ENCODE results near the gene LDLRAD2. TPM values are rescaled to one million over a fixed set of nuclear protein-coding genes. Genes with fewer than 3 reads are reported as not detected.

Gene LDLRAD2
- total and polyA plus RNA-seq, 9 of the 15 experiments (the other 6 are each of a cell fraction or from before 2014, with no cell fraction given): 0.45 to 0.48 TPM; not detected in 7

DNA sequence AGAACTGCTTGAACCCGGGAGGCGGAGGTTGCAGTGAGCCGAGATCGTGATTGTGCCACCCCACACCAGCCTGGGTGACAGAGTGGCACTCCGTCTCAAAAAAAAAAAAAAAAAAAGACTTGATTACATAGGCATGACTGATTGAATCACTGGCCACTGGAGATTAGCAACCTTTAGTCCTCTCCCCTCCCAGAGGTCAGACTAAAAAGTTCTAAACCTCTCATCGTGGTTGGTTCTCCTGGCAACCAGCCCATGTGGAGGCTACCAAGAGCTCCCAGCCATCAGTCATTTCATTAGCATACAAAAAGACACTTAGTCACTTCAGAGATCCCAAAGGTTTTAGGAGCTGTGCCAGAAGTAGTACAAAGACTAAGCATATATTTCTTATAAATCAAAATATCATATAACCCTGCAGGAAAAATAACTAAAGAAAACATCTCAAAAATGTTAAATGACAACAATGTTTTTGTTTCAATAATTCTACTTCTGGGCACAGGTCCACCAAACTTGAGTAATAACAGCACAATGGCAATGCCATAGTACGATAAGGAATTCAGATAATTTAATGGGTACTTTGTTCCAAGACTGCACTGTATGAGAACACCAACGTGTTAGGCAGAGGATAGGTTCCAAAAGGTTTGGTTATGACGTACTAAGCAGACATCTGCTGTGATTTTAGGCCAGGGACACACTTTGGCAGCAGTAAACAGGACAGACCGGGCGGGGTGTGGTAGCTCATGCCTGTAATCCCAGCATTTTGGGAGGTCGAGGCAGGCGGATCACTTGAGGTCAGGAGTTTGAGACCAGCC lies 47.2 kb upstream of the LDLRAD2 start (continued):
- TF ChIP-seq, protein P1, sequence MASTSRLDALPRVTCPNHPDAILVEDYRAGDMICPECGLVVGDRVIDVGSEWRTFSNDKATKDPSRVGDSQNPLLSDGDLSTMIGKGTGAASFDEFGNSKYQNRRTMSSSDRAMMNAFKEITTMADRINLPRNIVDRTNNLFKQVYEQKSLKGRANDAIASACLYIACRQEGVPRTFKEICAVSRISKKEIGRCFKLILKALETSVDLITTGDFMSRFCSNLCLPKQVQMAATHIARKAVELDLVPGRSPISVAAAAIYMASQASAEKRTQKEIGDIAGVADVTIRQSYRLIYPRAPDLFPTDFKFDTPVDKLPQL (IDR thresholded peaks at IDR 0.05; ENCODE audit: extremely low read depth, insufficient read length): no peak
- TF ChIP-seq XRCC3 (IDR thresholded peaks at IDR 0.05) (no peak), KLF10 (CRISPR knock-in tag; IDR thresholded peaks at IDR 0.05) (no peak), MAFG (tag; conservative IDR thresholded peaks at IDR 0.05) (no peak), ZNF778 (CRISPR knock-in tag; IDR thresholded peaks at IDR 0.05) (no peak), XRCC5 (IDR thresholded peaks at IDR 0.05; ENCODE audit: low read depth, low read length) (no peak), SMAD2 (IDR thresholded peaks at IDR 0.05; ENCODE audit: low read depth, low read length) (no peak), BRF1 (IDR thresholded peaks at IDR 0.05; ENCODE audit: borderline replicate concordance, extremely low read depth, insufficient read length) (no peak), CBFA2T2 (conservative IDR thresholded peaks at IDR 0.05) (peak; percentile 23; the same call in 1 of the 2 replicates), CREM (IDR thresholded peaks at IDR 0.05; ENCODE audit: low read depth) (no peak), ZNF589 (CRISPR knock-in tag; IDR thresholded peaks at IDR 0.05; ENCODE audit: low read depth) (0 out of 2 replicates have a peak, but pooled peaks have one; percentile 29), BMI1 (IDR thresholded peaks at IDR 0.05; ENCODE audit: low read length) (no peak), NFRKB (IDR thresholded peaks at IDR 0.05; ENCODE audit: low read depth) (no peak), ELF1 (tag; IDR thresholded peaks at IDR 0.05) (no peak), ZNF644 (tag; IDR thresholded peaks at IDR 0.05; ENCODE audit: low read depth) (no peak)
- TF ChIP-seq, protein P2, sequence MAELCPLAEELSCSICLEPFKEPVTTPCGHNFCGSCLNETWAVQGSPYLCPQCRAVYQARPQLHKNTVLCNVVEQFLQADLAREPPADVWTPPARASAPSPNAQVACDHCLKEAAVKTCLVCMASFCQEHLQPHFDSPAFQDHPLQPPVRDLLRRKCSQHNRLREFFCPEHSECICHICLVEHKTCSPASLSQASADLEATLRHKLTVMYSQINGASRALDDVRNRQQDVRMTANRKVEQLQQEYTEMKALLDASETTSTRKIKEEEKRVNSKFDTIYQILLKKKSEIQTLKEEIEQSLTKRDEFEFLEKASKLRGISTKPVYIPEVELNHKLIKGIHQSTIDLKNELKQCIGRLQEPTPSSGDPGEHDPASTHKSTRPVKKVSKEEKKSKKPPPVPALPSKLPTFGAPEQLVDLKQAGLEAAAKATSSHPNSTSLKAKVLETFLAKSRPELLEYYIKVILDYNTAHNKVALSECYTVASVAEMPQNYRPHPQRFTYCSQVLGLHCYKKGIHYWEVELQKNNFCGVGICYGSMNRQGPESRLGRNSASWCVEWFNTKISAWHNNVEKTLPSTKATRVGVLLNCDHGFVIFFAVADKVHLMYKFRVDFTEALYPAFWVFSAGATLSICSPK (IDR thresholded peaks at IDR 0.05; ENCODE audit: borderline replicate concordance): no peak
- TF ChIP-seq, protein P3, sequence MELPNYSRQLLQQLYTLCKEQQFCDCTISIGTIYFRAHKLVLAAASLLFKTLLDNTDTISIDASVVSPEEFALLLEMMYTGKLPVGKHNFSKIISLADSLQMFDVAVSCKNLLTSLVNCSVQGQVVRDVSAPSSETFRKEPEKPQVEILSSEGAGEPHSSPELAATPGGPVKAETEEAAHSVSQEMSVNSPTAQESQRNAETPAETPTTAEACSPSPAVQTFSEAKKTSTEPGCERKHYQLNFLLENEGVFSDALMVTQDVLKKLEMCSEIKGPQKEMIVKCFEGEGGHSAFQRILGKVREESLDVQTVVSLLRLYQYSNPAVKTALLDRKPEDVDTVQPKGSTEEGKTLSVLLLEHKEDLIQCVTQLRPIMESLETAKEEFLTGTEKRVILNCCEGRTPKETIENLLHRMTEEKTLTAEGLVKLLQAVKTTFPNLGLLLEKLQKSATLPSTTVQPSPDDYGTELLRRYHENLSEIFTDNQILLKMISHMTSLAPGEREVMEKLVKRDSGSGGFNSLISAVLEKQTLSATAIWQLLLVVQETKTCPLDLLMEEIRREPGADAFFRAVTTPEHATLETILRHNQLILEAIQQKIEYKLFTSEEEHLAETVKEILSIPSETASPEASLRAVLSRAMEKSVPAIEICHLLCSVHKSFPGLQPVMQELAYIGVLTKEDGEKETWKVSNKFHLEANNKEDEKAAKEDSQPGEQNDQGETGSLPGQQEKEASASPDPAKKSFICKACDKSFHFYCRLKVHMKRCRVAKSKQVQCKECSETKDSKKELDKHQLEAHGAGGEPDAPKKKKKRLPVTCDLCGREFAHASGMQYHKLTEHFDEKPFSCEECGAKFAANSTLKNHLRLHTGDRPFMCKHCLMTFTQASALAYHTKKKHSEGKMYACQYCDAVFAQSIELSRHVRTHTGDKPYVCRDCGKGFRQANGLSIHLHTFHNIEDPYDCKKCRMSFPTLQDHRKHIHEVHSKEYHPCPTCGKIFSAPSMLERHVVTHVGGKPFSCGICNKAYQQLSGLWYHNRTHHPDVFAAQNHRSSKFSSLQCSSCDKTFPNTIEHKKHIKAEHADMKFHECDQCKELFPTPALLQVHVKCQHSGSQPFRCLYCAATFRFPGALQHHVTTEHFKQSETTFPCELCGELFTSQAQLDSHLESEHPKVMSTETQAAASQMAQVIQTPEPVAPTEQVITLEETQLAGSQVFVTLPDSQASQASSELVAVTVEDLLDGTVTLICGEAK (IDR thresholded peaks at IDR 0.05): no peak
- TF ChIP-seq, protein P3 (CRISPR knock-in tag; IDR thresholded peaks at IDR 0.05): no peak

Measured in K562 (cell line).